Stomach (tissue), 9 donors: ENCODE data around the gene ZNF143. TPM values are rescaled to one million over a fixed set of nuclear protein-coding genes. Genes with fewer than 3 reads are reported as not detected.

Source experiments
- DNase-seq, 2 donors: peaks; one replicate each; pipeline versions ENCODE4 v3.0.0 to v3.0.0-alpha.2; 2013 to 2019
- H3K27ac ChIP-seq, 5 donors: fragments of 200-600 bp in 4 of 5; sonication (generic) in 4 of 5; one replicate each; pipeline ENCODE4 v1.5.1; 2013 to 2019; ENCODE audit warnings: mild to moderate bottlenecking in 1 of 5, moderate library complexity in 1 of 5
- H3K27me3 ChIP-seq, 3 donors: fragments of 200-600 bp; sonication (generic); one replicate each; pipeline ENCODE4 v1.5.1; 2017 to 2019; ENCODE audit warnings: mixed run types in 1 of 3
- H3K36me3 ChIP-seq, 4 donors: fragments of 200-600 bp; sonication (generic); 1 replicate in 3 of 4; 2 replicates in 1 of 4; pipeline ENCODE4 v1.5.1; 2016 to 2019
- H3K4me1 ChIP-seq, 4 donors: fragments of 200-600 bp; sonication (generic); one replicate each; pipeline ENCODE4 v1.5.1; 2016 to 2019
- H3K4me3 ChIP-seq, 4 donors: fragments of 200-600 bp; sonication (generic) in 3 of 4; one replicate each; pipeline ENCODE4 v1.5.1; 2016 to 2019; ENCODE audit warnings: mild to moderate bottlenecking in 1 of 4
- H3K9me3 ChIP-seq, 4 donors: fragments of 200-600 bp; sonication (generic); one replicate each; pipeline ENCODE4 v1.5.1; 2016 to 2019
- EP300 ChIP-seq: sonication (generic); formaldehyde crosslinking; IDR thresholded peaks from one replicate; pipeline ENCODE4 v1.6.1; 2017; ENCODE audit warnings: antibody characterized with exemption
- POLR2A ChIP-seq, 4 donors: fragments of 450-650 bp; IDR thresholded peaks; one replicate each; pipeline ENCODE4 v1.6.1; 2016; ENCODE audit warnings: antibody characterized with exemption in 4 of 4, control low read depth in 2 of 4, mild to moderate bottlenecking in 1 of 4, moderate library complexity in 1 of 4
- POLR2AphosphoS5 ChIP-seq, 3 donors: sonication (generic); formaldehyde crosslinking; IDR thresholded peaks; one replicate each; pipeline ENCODE4 v1.6.1; 2016; ENCODE audit warnings: antibody characterized with exemption in 3 of 3
- whole genome bisulfite sequencing, 5 donors: extraction: QIAGEN DNeasy Blood & Tissue Kit in 3 of 5; methylation state at CpG; one replicate each; pipeline versions ENCODE4 v1.1.5 to v1.1.7; 2013 to 2018; 5-methylcytosine and 5-hydroxymethylcytosine counted together
- intact Hi-C: fragments of 100-400 bp; cut with DNase I; formaldehyde crosslinking; loops from one replicate; pipeline ENCODE4 v1.15.1; 2023; ENCODE audit warnings: low total_unique reads
- polyA plus RNA-seq, 3 donors: library from polyadenylated mRNA; stranded (reverse); fragments of 200-250 nt; gene quantifications; one replicate each; pipeline ENCODE4 v1.2.3, GENCODE V29; 2013
- total RNA-seq, 5 donors: library from RNA; depleted of rRNA; stranded (reverse); fragments of >200 nt; gene quantifications; one replicate each; pipeline versions ENCODE4 v1.1.0 to v1.2.3, GENCODE V29; 2014 to 2016
- TF ChIP-seq, protein P1 (sequence below), 7 experiments: fragments of 450-650 bp in 4 of 7; fragments of 200-600 bp in 3 of 7; sonication (generic) in 3 of 7; IDR thresholded peaks; one replicate each; pipeline ENCODE4 v1.5.1; 2016 to 2019; ENCODE audit warnings: antibody characterized with exemption in 7 of 7, control low read depth in 2 of 7, mild to moderate bottlenecking in 1 of 7
- donor health status: healthy with polysubstance abuse.
- donor health status: Bipolar disorder and iron deficiency.
- donor health status: healthy.

ZNF143 gene
- total and polyA plus RNA-seq, 8 donors: 4.1 to 110 (median 19.0) TPM

DNA sequence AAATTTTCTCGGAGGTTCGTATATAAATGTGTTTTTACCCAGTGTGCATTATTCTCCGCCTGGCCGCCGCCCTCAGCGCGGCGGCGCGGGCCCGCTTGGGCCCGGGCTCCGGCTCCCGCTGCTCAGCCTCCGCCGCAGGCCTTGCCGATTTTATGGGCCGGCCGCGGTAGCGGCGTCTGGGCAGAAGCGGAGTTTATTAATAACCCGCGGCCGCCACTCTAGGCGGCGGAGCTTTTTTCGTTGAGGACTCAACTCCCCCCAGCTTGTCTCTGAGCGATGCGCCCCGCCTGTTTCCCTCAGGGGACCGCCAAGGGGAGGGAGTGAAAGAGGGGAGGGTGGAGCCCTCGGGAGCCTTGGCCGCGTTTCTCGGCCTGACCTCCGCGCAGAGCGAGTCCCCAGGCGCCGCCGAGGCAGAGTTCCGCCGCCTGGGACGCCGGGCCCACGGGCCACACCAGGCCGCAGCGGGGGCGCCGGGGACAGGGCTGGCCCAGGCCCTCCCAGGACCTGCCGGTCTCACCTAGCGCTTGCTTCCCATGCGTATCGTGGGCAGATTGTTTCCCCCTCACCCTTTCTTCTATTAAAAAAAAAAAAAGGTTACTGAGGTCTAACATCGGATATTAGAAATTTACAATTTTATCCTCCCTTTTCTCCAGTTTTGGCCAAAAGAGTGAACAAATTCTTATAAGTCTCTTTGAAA is 399 bp downstream of the ZNF143 start:
- Histone ChIP-seq H3K27me3 (no peaks in the 10 kb centered on the region), H3K4me3 (peak overlapping the region; percentile 53 to 93 (median 65)), H3K36me3 (no peaks in the 10 kb centered on the region), H3K4me1 (peaks cover 13 to 33% (median 25%) of the 10 kb centered on the region in 4 donors), H3K27ac (peak overlapping the region; percentile 99 to 100 (median 100)), H3K9me3 (no peaks in the 10 kb centered on the region)
- 0 to 1% (median 0%) methylated on average over 38 to 57 of the region's 57 CpGs for WGBS, 5 donors
- intact Hi-C loops: no loop called here
- TF ChIP-seq, protein P1, sequence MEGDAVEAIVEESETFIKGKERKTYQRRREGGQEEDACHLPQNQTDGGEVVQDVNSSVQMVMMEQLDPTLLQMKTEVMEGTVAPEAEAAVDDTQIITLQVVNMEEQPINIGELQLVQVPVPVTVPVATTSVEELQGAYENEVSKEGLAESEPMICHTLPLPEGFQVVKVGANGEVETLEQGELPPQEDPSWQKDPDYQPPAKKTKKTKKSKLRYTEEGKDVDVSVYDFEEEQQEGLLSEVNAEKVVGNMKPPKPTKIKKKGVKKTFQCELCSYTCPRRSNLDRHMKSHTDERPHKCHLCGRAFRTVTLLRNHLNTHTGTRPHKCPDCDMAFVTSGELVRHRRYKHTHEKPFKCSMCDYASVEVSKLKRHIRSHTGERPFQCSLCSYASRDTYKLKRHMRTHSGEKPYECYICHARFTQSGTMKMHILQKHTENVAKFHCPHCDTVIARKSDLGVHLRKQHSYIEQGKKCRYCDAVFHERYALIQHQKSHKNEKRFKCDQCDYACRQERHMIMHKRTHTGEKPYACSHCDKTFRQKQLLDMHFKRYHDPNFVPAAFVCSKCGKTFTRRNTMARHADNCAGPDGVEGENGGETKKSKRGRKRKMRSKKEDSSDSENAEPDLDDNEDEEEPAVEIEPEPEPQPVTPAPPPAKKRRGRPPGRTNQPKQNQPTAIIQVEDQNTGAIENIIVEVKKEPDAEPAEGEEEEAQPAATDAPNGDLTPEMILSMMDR (IDR thresholded peaks at IDR 0.05): no peak
- TF ChIP-seq POLR2AphosphoS5 (IDR thresholded peaks at IDR 0.05) (peak in 2 of 3 donors; percentile 76 to 81), EP300 (no peak), POLR2A (IDR thresholded peaks at IDR 0.05) (peak in 1 of 4 donors; percentile 85)
- DNase-seq: peak; percentile 83 to 96

DNA sequence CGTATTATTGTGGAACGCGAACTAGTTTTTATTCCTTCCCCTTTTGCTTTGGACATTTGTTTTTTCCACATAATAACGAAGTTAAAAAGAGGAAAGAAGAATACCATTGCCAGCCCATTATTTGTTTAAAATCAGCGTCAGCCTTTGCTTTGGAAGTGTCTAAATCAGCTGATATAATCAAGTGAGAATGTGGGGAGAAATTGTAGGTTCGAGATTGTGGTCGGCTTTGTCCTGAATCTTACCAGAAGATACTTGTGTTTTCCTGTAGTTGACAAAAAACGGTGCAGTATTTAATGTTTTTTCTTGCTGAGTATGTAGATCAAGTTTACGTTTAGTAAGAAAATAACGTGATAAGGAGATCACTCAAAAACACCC is 935 bp downstream of the ZNF143 start:
- H3K27me3 ChIP-seq: no peaks in the 10 kb centered on the region
- intact Hi-C loops: no loop called here
- peaks cover 0 to 4% (median 0%) of the 10 kb centered on the region in 4 donors for H3K36me3 ChIP-seq
- 0 to 1% (median 0%) methylated on average over 10 of the region's 10 CpGs for whole genome bisulfite sequencing, 5 donors
- TF ChIP-seq EP300 (no peak), POLR2AphosphoS5 (IDR thresholded peaks at IDR 0.05) (no peak), POLR2A (IDR thresholded peaks at IDR 0.05) (no peak)
- TF ChIP-seq, protein P1 (IDR thresholded peaks at IDR 0.05): no peak
- H3K9me3 ChIP-seq: no peaks in the 10 kb centered on the region
- H3K27ac ChIP-seq: peak overlapping the region in 4 of 5 donors; percentile 99 to 100 (median 100)
- H3K4me3 ChIP-seq: peak overlapping the region; percentile 53 to 93 (median 65)
- peak in 1 of 2 donors; percentile 60 for DNase-seq
- peaks cover 13 to 33% (median 25%) of the 10 kb centered on the region in 4 donors for H3K4me1 ChIP-seq

DNA sequence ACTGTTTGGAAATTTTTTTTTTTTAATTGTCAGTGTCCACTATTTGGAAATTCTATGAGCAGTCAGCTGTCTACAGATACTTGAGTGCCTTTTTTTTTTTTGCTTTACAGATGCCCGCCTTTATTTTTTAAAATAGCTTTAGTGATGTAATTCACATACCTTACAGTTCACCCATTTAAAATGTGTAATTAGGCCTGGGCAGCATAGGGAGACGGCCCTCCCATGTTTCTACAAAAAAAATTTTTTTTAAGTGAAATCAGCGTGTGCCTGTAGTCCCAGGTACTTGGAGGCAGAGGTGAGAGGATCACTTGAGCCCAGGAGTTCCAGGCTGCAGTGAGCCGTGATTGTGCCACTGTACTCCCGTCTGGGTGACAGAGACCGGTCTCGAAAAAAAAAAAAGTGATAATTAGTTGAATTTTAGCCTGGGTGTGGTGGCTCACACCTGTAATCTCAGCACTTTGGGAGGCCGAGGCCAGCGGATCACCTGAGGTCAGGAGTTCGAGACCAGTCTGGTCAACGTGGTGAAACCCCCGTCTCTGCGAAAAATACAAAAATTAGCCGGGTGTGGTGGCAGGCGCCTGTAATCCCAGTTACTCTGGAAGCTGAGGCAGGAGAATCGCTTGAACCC is 1.5 kb downstream of the ZNF143 start:
- Histone ChIP-seq H3K4me1 (peaks cover 13 to 33% (median 25%) of the 10 kb centered on the region in 4 donors), H3K9me3 (no peaks in the 10 kb centered on the region), H3K4me3 (peak overlapping the region; percentile 53 to 93 (median 65)), H3K36me3 (peaks cover 0 to 6% (median 2%) of the 10 kb centered on the region in 4 donors), H3K27me3 (no peaks in the 10 kb centered on the region), H3K27ac (peak overlapping the region; percentile 55 to 100 (median 99))
- DNase-seq: peak in 1 of 2 donors; percentile 21
- intact Hi-C loops: no loop called here
- TF ChIP-seq POLR2A (IDR thresholded peaks at IDR 0.05) (no peak), POLR2AphosphoS5 (IDR thresholded peaks at IDR 0.05) (no peak), EP300 (no peak)
- TF ChIP-seq, protein P1 (IDR thresholded peaks at IDR 0.05): no peak
- WGBS, 5 donors: 78 to 84% (median 83%) methylated on average over 16 of the region's 16 CpGs

DNA sequence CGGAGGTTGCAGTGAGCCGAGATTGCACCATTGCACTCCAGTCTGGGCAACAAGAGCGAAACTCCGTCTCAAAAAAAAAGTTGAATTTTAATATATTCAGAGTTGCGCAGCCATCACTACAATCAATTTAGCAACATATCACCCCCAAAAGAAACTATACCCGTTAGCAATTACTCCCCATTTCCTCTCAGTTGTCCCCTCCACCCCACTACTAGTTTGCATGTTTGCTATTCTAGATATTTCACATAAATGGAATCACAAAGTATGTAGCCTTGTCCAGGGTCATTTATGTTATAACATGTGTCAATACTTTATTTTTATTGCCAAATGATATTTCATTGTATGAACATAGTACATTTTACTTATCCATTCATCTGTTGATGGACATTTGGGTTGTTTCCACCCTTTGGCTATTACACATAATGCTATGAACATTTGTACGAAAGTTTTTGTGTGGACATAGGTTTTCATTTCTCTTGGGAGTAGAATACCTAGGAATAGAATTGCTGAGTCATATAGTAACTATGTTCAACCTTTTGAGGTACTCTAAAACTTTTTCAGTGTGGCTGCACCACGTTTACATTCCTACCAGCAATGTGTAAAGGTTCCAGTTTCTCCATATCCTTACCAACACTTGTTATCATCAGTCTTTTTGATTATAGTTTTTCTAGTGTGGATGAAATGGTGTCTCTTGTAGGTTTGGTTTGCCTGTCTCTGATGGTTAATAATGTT is 2.2 kb downstream of the ZNF143 start:
- TF ChIP-seq EP300 (no peak), POLR2AphosphoS5 (IDR thresholded peaks at IDR 0.05) (no peak), POLR2A (IDR thresholded peaks at IDR 0.05) (no peak)
- TF ChIP-seq, protein P1 (IDR thresholded peaks at IDR 0.05): no peak
- peak in 1 of 2 donors; percentile 9 for DNase-seq
- H3K4me3 ChIP-seq: no peak overlapping the region
- no peaks in the 10 kb centered on the region for H3K9me3 ChIP-seq
- H3K27ac ChIP-seq: peak overlapping the region in 4 of 5 donors; percentile 99 to 100 (median 100)
- intact Hi-C loops: no loop called here
- 87 to 90% (median 87%) methylated on average over 8 of the region's 8 CpGs for WGBS, 5 donors
- peaks cover 0 to 6% (median 3%) of the 10 kb centered on the region in 4 donors for H3K36me3 ChIP-seq
- H3K4me1 ChIP-seq: peaks cover 13 to 33% (median 25%) of the 10 kb centered on the region in 4 donors
- no peaks in the 10 kb centered on the region for H3K27me3 ChIP-seq
